A673 (cell line): ENCODE data around the gene TLX3. TPM values are rescaled to one million over a fixed set of nuclear protein-coding genes. Genes with fewer than 3 reads are reported as not detected.

ENCODE experiments used
- BruUV-seq: library from RNA; stranded (reverse); fragments of 400-500 nt; replicated peaks from 2 replicates; lab custom pipeline; 2021; lab: Mats Ljungman, UMichigan
- CTCF ChIA-PET: fragments of 300-600 bp; sonication (Branson Sonifier 250); formaldehyde crosslinking; loops from one replicate; lab custom pipeline; 2022; ENCODE audit warnings: antibody characterized with exemption; lab: Charles Lee
- POLR2A ChIA-PET: fragments of 300-600 bp; sonication (Branson Sonifier 250); formaldehyde crosslinking; loops from one replicate; lab custom pipeline; 2022; ENCODE audit warnings: antibody characterized with exemption; ENCODE audit not compliant: low non-redundant PET; lab: Charles Lee
- DNase-seq: peaks from one replicate; pipeline ENCODE4 v3.0.0-alpha.2; 2015; ENCODE audit warnings: low spot score
- H3K27ac ChIP-seq: fragments of 200-600 bp; sonication (generic); 2 replicates; pipeline ENCODE4 v1.5.1; 2016; ENCODE audit warnings: mixed run types, low read depth, mild to moderate bottlenecking, mixed read lengths, antibody characterized with exemption, low read length; ENCODE audit not compliant: poor library complexity, severe bottlenecking
- H3K27me3 ChIP-seq: fragments of 200-600 bp; sonication (generic); replicated peaks from 2 replicates; pipeline ENCODE4 v1.6.1; 2017; ENCODE audit warnings: mixed run types, low read depth, mild to moderate bottlenecking, mixed read lengths, antibody characterized with exemption, low read length; ENCODE audit not compliant: insufficient read depth, poor library complexity
- H3K36me3 ChIP-seq: fragments of 200-600 bp; sonication (generic); 2 replicates; pipeline ENCODE4 v1.6.1; 2016; ENCODE audit warnings: mixed run types, mild to moderate bottlenecking, mixed read lengths, antibody characterized with exemption, low read length; ENCODE audit not compliant: insufficient read depth, poor library complexity, severe bottlenecking
- H3K4me1 ChIP-seq: fragments of 200-600 bp; sonication (generic); 2 replicates; pipeline ENCODE4 v1.6.1; 2017; ENCODE audit warnings: mixed run types, mild to moderate bottlenecking, mixed read lengths, antibody characterized with exemption, low read length; ENCODE audit not compliant: insufficient read depth, poor library complexity, severe bottlenecking
- H3K4me3 ChIP-seq: fragments of 200-600 bp; sonication (generic); 2 replicates; pipeline ENCODE4 v1.5.1; 2016; ENCODE audit warnings: low read depth, mixed run types, mild to moderate bottlenecking, mixed read lengths, low read length; ENCODE audit not compliant: poor library complexity, severe bottlenecking
- H3K9me3 ChIP-seq: fragments of 200-600 bp; sonication (generic); 2 replicates; pipeline ENCODE4 v1.6.1; 2016; ENCODE audit warnings: mixed run types, low read depth, mild to moderate bottlenecking, mixed read lengths, antibody characterized with exemption, low read length; ENCODE audit not compliant: poor library complexity, severe bottlenecking
- CTCF ChIP-seq: fragments of 300-800, 200-600 bp; sonication (generic); conservative IDR thresholded peaks from 2 replicates; pipeline ENCODE4 v1.5.1; 2017; ENCODE audit warnings: low read depth, mild to moderate bottlenecking, antibody characterized with exemption, low read length, moderate library complexity, mixed read lengths
- EZH2 ChIP-seq: fragments of 200-600 bp; sonication (generic); IDR thresholded peaks from 2 replicates; pipeline ENCODE4 v1.6.1; 2017; ENCODE audit warnings: borderline replicate concordance, low read depth, mild to moderate bottlenecking, mixed read lengths, antibody characterized with exemption, low read length; ENCODE audit not compliant: poor library complexity, severe bottlenecking
- intact Hi-C: fragments of 100-400 bp; cut with micrococcal nuclease; formaldehyde crosslinking; loops from one replicate; pipeline ENCODE4 v1.10.0; 2022; ENCODE audit not compliant: unreplicated experiment
- total RNA-seq: library from RNA; stranded (reverse); gene quantifications from 2 replicates; pipeline ENCODE4 v1.2.3, GENCODE V29; 2021

TLX3 gene
- total RNA-seq, 1 experiment from 2014 or later: not detected

- peaks cover 100% of the 10 kb centered on the region for H3K27me3 ChIP-seq
- CTCF ChIA-PET: no interaction called here
- no peak for TF ChIP-seq CTCF
- TF ChIP-seq EZH2: peak; percentile 55
- POLR2A ChIA-PET: no interaction called here
- H3K36me3 ChIP-seq: no peaks in the 10 kb centered on the region
- H3K27ac ChIP-seq: no peak overlapping the region
- no peaks in the 10 kb centered on the region for H3K4me1 ChIP-seq
- intact Hi-C loops: no loop called here
- BruUV-seq: no TSS peak
- H3K9me3 ChIP-seq: no peaks in the 10 kb centered on the region
- no peak overlapping the region for H3K4me3 ChIP-seq
- DNase-seq: no peak
Measured at GRCh38 chr5:171315386-171315891, 6.4 kb downstream of the TLX3 start.

GRCh38 chr5:171315925-171316257, 6.8 kb downstream of the TLX3 start:
- Histone ChIP-seq H3K4me1 (no peaks in the 10 kb centered on the region), H3K9me3 (no peaks in the 10 kb centered on the region), H3K4me3 (no peak overlapping the region), H3K36me3 (no peaks in the 10 kb centered on the region), H3K27ac (no peak overlapping the region), H3K27me3 (peaks cover 98% of the 10 kb centered on the region)
- intact Hi-C loops: no loop called here
- DNase-seq: no peak
- ChIA-PET CTCF (no interaction called here), POLR2A (no interaction called here)
- TF ChIP-seq EZH2 (no peak), CTCF (no peak)
- BruUV-seq: no TSS peak

- intact Hi-C loops: no loop called here
- CTCF ChIA-PET: no interaction called here
Measured at GRCh38 chr5:171316258-171317121, 7.4 kb downstream of the TLX3 start.

More at GRCh38 chr5:171316258-171317121, 7.4 kb downstream of the TLX3 start:
- Histone ChIP-seq H3K9me3 (no peaks in the 10 kb centered on the region), H3K4me1 (no peaks in the 10 kb centered on the region), H3K27me3 (peaks cover 98% of the 10 kb centered on the region), H3K36me3 (no peaks in the 10 kb centered on the region), H3K4me3 (no peak overlapping the region), H3K27ac (no peak overlapping the region)
- no peak for DNase-seq
- TF ChIP-seq EZH2: peak; percentile 81
- TF ChIP-seq CTCF: no peak
- BruUV-seq: no TSS peak
- POLR2A ChIA-PET: no interaction called here
